K562 (cell line): ENCODE data around the gene EPHX1. TPM values are rescaled to one million over a fixed set of nuclear protein-coding genes. Genes with fewer than 3 reads are reported as not detected.

Experiments used
- ATAC-seq: fragments of 200-7000 bp; cut with Tn5 transposase; 3 replicates; pipeline ENCODE4 v1.9.1; 2020; ENCODE audit warnings: moderate library complexity
- BruUV-seq: library from RNA; stranded (reverse); fragments of 400-500 nt; replicated peaks from 2 replicates; lab custom pipeline; 2021; lab: Mats Ljungman, UMichigan
- CTCF ChIA-PET: fragments of 300-600 bp; formaldehyde crosslinking; extraction: SDS; loops from one replicate; lab custom pipeline; 2021; ENCODE audit warnings: low intra/inter-chr PET ratio; lab: Yijun Ruan, JAX
- POLR2A ChIA-PET: fragments of 300-600, 350-650 bp; sonication (Branson Sonifier 250); formaldehyde crosslinking; extraction: SDS; loops from one replicate; lab custom pipeline; 2021; ENCODE audit warnings: antibody characterized with exemption, inconsistent platforms; lab: Yijun Ruan, JAX
- DNase-seq, 4 experiments: peaks; one replicate each; pipeline versions ENCODE4 v3.0.0 to v3.0.0-alpha.2; 2011 to 2018; ENCODE audit warnings: low spot score in 3 of 4, mixed read lengths in 3 of 4; ENCODE audit errors: extremely low read depth in 1 of 4
- FAIRE-seq: peaks from 2 replicates; lab custom pipeline; 2011; peaks lifted over from hg19 to GRCh38; lab: Jason Lieb, UNC
- H2AFZ ChIP-seq: 2 replicates; pipeline ENCODE4 v1.6.0; 2011; ENCODE audit warnings: low read depth, low read length, control low read depth, inconsistent platforms
- H3K27ac ChIP-seq: fragments of 200-600 bp; 3 replicates; pipeline ENCODE4 v1.8.0; 2011; ENCODE audit warnings: low read depth, mild to moderate bottlenecking, control low read depth, inconsistent platforms, low read length, moderate library complexity, mixed read lengths; ENCODE audit errors: extremely low read depth
- H3K27me3 ChIP-seq, 2 experiments: fragments of 300-600 bp in 1 of 2; 2 replicates in 1 of 2; 3 replicates in 1 of 2; pipeline versions ENCODE4 v1.6.0 to v1.8.0; 2011; ENCODE audit warnings: inconsistent platforms in 2 of 2, low read length in 2 of 2, mild to moderate bottlenecking in 1 of 2, mixed read lengths in 1 of 2, moderate library complexity in 1 of 2; ENCODE audit not compliant: control insufficient read depth in 2 of 2, insufficient read depth in 2 of 2
- H3K36me3 ChIP-seq: fragments of 300-600 bp; 3 replicates; pipeline ENCODE4 v1.8.0; 2011; ENCODE audit warnings: mild to moderate bottlenecking, low read length, inconsistent platforms; ENCODE audit not compliant: control insufficient read depth, insufficient read depth
- H3K4me1 ChIP-seq, 2 experiments: fragments of 200-600 bp in 1 of 2; replicated peaks in 1 of 2; 2 replicates in 1 of 2; 3 replicates in 1 of 2; pipeline versions ENCODE4 v1.5.1 to v1.8.0; 2011; ENCODE audit warnings: inconsistent platforms in 2 of 2, low read length in 2 of 2, mild to moderate bottlenecking in 1 of 2, mixed read lengths in 1 of 2, moderate library complexity in 1 of 2; ENCODE audit not compliant: control insufficient read depth in 2 of 2, insufficient read depth in 2 of 2
- H3K4me2 ChIP-seq: 2 replicates; pipeline ENCODE4 v1.6.1; 2011; ENCODE audit warnings: low read length, control low read depth, inconsistent platforms, mixed read lengths; ENCODE audit not compliant: insufficient read depth
- H3K4me3 ChIP-seq: fragments of 200-600 bp; sonication (generic), shearing (Covaris generic); 2 replicates; pipeline ENCODE4 v1.5.1; 2016; ENCODE audit warnings: control low read depth, inconsistent platforms
- H3K79me2 ChIP-seq: fragments of 200-600 bp; 3 replicates; pipeline ENCODE4 v1.8.0; 2011; ENCODE audit warnings: low read length, inconsistent platforms; ENCODE audit not compliant: control insufficient read depth, insufficient read depth
- H3K9ac ChIP-seq, 2 experiments: 2 replicates each; pipeline versions ENCODE4 v1.6.0 to v1.6.1; 2011; ENCODE audit warnings: low read depth in 2 of 2, low read length in 2 of 2, control low read depth in 1 of 2, inconsistent platforms in 1 of 2, mild to moderate bottlenecking in 1 of 2, mixed read lengths in 1 of 2; ENCODE audit not compliant: insufficient read depth in 1 of 2
- H3K9me1 ChIP-seq: one replicate; pipeline ENCODE4 v1.6.0; 2011; ENCODE audit warnings: inconsistent platforms, mild to moderate bottlenecking, low read length, moderate library complexity; ENCODE audit not compliant: control insufficient read depth, insufficient read depth
- H3K9me3 ChIP-seq: replicated peaks from 2 replicates; pipeline ENCODE4 v1.5.1; 2011; ENCODE audit warnings: low read depth, low read length, inconsistent platforms; ENCODE audit not compliant: control insufficient read depth, insufficient read depth
- H4K20me1 ChIP-seq: replicated peaks from 2 replicates; pipeline ENCODE4 v1.6.1; 2011; ENCODE audit warnings: low read length, inconsistent platforms, mixed read lengths; ENCODE audit not compliant: control insufficient read depth, insufficient read depth
- C11orf30 ChIP-seq: fragments of 450-650 bp; IDR thresholded peaks from 2 replicates; pipeline ENCODE4 v1.6.1; 2016; ENCODE audit warnings: low read depth, mild to moderate bottlenecking
- EP400 ChIP-seq: fragments of 450-650 bp; IDR thresholded peaks from 2 replicates; pipeline ENCODE4 v1.6.1; 2017; ENCODE audit warnings: antibody characterized with exemption, mild to moderate bottlenecking, moderate library complexity
- FOXK1 ChIP-seq: sonication (generic); formaldehyde crosslinking; IDR thresholded peaks from 2 replicates; pipeline ENCODE4 v1.8.0; 2022; ENCODE audit warnings: missing genetic modification reagents, mild to moderate bottlenecking, borderline replicate concordance
- MECOM ChIP-seq: fragments of 250-450 bp; sonication (Bioruptor Pico); IDR thresholded peaks from 2 replicates; pipeline ENCODE4 v1.8.0; 2022; ENCODE audit warnings: inconsistent platforms
- MEIS2 ChIP-seq: fragments of 450-650 bp; IDR thresholded peaks from 2 replicates; pipeline ENCODE4 v1.6.1; 2014; ENCODE audit warnings: mild to moderate bottlenecking; ENCODE audit not compliant: partially characterized antibody
- RBFOX2 ChIP-seq: fragments of 200-400 bp; formaldehyde crosslinking; IDR thresholded peaks from 2 replicates; pipeline ENCODE4 v1.6.1; 2017; ENCODE audit warnings: low read depth, mild to moderate bottlenecking, low read length, moderate library complexity
- RFX1 ChIP-seq: fragments of 450-650 bp; IDR thresholded peaks from 2 replicates; pipeline ENCODE4 v1.6.1; 2016; ENCODE audit warnings: mild to moderate bottlenecking, moderate library complexity
- TRIM24 ChIP-seq, 2 experiments: fragments of 450-650 bp; IDR thresholded peaks; 2 replicates each; pipeline ENCODE4 v1.6.1; 2016
- ZNF165 ChIP-seq: fragments of 250-450 bp; sonication (Bioruptor Pico); IDR thresholded peaks from 2 replicates; pipeline ENCODE4 v1.4.0; 2020; ENCODE audit warnings: borderline replicate concordance
- ZNF316 ChIP-seq: fragments of 450-650 bp; IDR thresholded peaks from 2 replicates; pipeline ENCODE4 v1.6.1; 2016
- ZNF384 ChIP-seq: IDR thresholded peaks from 2 replicates; pipeline ENCODE4 v1.6.1; 2012; ENCODE audit warnings: low read depth, low read length, improper control_type of control experiment
- WGBS: fragments of 100-300 bp; shearing (Covaris generic); methylation state at CpG from one replicate; pipeline ENCODE4 v1.1.6; 2016; ENCODE audit warnings: low coverage, mixed read lengths; ENCODE audit not compliant: insufficient coverage; ENCODE audit errors: missing lambda C conversion rate; 5-methylcytosine and 5-hydroxymethylcytosine counted together
- in situ Hi-C: fragments of 300-500 bp; cut with MboI; formaldehyde crosslinking; loops from 4 replicates; pipeline ENCODE4 v1.15.0; 2018; ENCODE audit warnings: inconsistent platforms, mixed read lengths
- intact Hi-C: fragments of 100-400 bp; cut with micrococcal nuclease; formaldehyde crosslinking; loops from 2 replicates; pipeline ENCODE4 v1.14.2; 2022
- polyA plus RNA-seq, 8 experiments: library from polyadenylated mRNA; depleted of rRNA in 4 of 8; stranded (reverse) in 5 of 8; unstranded in 3 of 8; fragments of >200 nt; fragmentation: Nextera tagmentation in 2 of 8; fragmentation: Illumina TruSeq in 1 of 8; extraction: Ambion mirVana in 2 of 8; extraction: Trizol in 1 of 8; gene quantifications; 2 replicates each; pipeline versions ENCODE4 v1.2.1 to v1.2.3, GENCODE V29; 2011 to 2014; ENCODE audit warnings: inconsistent platforms in 1 of 8, missing spikeins in 1 of 8
- total RNA-seq, 7 experiments: library from RNA; depleted of rRNA in 6 of 7; stranded (reverse); fragments of >200 nt in 6 of 7; fragmentation: Illumina TruSeq in 2 of 7; extraction: Trizol in 2 of 7; gene quantifications; 2 replicates each; pipeline versions ENCODE4 v1.2.1 to v1.2.3, GENCODE V29; 2011 to 2021; ENCODE audit warnings: low replicate concordance in 1 of 7
- TF ChIP-seq, protein P1 (sequence below): sonication (generic); formaldehyde crosslinking; IDR thresholded peaks from 2 replicates; pipeline ENCODE4 v1.8.0; 2022; ENCODE audit warnings: mild to moderate bottlenecking, missing genetic modification reagents

Gene EPHX1
- total and polyA plus RNA-seq, 9 of the 15 experiments (the other 6 are each of a cell fraction or from before 2014, with no cell fraction given) = 0.21 to 27.0 (median 6.7) TPM

DNA sequence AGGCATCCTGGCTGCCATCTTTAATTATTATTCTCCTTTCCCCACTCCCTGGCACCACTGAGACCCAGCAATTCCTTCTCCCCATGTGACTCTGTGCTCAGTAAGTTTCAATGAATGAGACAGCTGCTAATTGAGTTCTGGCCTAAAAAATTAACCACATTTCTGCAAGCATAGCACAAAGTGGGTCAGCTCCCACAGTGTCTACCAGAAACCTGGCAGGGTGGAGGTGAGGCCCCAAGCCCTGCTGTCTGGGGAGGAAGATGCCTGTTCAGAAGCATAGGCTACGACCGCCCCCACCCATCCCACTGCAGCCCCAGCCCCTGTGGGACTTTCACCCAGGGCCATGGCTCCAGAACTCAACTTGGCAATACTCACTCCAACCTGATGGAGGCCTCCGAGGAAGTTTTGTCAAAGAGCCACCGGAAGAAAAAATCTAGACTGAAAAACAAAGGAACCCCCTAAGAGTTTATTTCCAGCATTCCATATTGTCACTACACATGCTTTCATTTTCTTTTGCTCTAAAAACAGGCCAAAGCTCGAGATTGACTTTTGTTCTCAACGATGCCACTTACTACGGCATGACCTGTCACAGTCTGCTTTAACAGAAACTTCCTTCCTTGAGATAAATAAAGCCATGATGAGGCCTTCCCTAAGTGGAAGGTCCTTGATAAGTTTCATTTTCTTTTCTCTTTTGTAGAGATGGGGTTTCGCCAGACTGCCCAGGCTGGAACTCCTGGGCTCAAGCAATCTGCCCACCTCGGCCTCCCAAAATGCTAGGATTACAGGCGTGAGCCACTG is 45.8 kb downstream of the EPHX1 start:
- Histone ChIP-seq H3K9ac (no peak overlapping the region), H2AFZ (no peak overlapping the region), H3K4me3 (no peak overlapping the region), H3K4me2 (no peak overlapping the region), H3K27me3 (no peaks in the 10 kb centered on the region), H4K20me1 (no peaks in the 10 kb centered on the region), H3K4me1 (no peaks in the 10 kb centered on the region), H3K9me1 (no peaks in the 10 kb centered on the region), H3K79me2 (no peaks in the 10 kb centered on the region), H3K27ac (no peak overlapping the region), H3K9me3 (no peaks in the 10 kb centered on the region), H3K36me3 (peaks cover 83% of the 10 kb centered on the region)
- FAIRE-seq (no peak), DNase-seq (peak in 2 of 4 experiments; percentile 46 to 47), ATAC-seq (peak; percentile 29; the same call in 2 of the 3 replicates)
- ChIA-PET POLR2A (interaction anchor here (0.5 to 0.7 kb wide), 2 partner anchors 21 to 31 kb away, joined by 3 to 4 read pairs; no protein-coding TSS in a partner anchor), CTCF (interaction anchor here (0.6 kb wide), 1 partner anchor 90 kb away, joined by 3 read pairs; no protein-coding TSS in a partner anchor)
- in situ Hi-C loops (no loop called here), intact Hi-C loops (no loop called here)
- WGBS = 90% methylated on average over 10 of the region's 10 CpGs
- TF ChIP-seq ZNF316 (peak; percentile 26; the same call in 1 of the 2 replicates), ZNF165 (CRISPR knock-in tag) (no peak)
- no TSS peak for BruUV-seq

DNA sequence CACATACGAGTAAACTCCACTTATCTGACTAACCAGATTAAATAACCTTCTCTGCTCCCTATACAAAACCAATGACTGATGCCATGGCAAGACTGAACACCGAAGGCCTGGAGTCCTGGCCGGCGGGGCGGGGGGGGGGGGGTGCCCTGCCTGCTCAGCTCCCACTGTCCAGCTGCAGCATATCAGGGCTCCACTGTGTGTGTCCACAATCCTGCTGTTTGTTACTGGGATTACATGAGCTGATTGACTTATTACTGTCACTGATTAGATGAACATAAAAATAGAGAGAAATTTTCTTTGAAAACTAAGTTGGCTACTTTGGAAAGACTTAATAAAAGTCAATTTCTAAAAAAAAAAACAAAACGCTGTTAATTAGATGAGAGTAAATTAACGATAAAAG is 47.3 kb downstream of the EPHX1 start:
- Histone ChIP-seq H3K4me3 (no peak overlapping the region), H3K9ac (no peak overlapping the region), H3K4me1 (no peaks in the 10 kb centered on the region), H4K20me1 (no peaks in the 10 kb centered on the region), H2AFZ (no peak overlapping the region), H3K9me3 (no peaks in the 10 kb centered on the region), H3K27ac (no peak overlapping the region), H3K27me3 (no peaks in the 10 kb centered on the region), H3K79me2 (no peaks in the 10 kb centered on the region), H3K36me3 (peaks cover 92% of the 10 kb centered on the region; the same call in 2 of the 3 replicates), H3K9me1 (no peaks in the 10 kb centered on the region), H3K4me2 (no peak overlapping the region)
- CTCF ChIA-PET = no interaction called here
- in situ Hi-C loops (no loop called here), intact Hi-C loops (no loop called here)
- ATAC-seq (no peak), DNase-seq (no peak), FAIRE-seq (no peak)
- POLR2A ChIA-PET = interaction anchor here (1.2 kb wide), 2 partner anchors 11 to 16 kb away, joined by 3 read pairs; no protein-coding TSS in a partner anchor
- 66% methylated on average over 5 of the region's 7 CpGs for WGBS
- no TSS peak for BruUV-seq
- TF ChIP-seq ZNF384 (no peak), EP400 (no peak), C11orf30 (no peak), RFX1 (no peak), MEIS2 (no peak), MECOM (CRISPR knock-in tag) (no peak), TRIM24 (IDR thresholded peaks at IDR 0.05) (no peak), FOXK1 (no peak), RBFOX2 (no peak)
- TF ChIP-seq, protein P1, sequence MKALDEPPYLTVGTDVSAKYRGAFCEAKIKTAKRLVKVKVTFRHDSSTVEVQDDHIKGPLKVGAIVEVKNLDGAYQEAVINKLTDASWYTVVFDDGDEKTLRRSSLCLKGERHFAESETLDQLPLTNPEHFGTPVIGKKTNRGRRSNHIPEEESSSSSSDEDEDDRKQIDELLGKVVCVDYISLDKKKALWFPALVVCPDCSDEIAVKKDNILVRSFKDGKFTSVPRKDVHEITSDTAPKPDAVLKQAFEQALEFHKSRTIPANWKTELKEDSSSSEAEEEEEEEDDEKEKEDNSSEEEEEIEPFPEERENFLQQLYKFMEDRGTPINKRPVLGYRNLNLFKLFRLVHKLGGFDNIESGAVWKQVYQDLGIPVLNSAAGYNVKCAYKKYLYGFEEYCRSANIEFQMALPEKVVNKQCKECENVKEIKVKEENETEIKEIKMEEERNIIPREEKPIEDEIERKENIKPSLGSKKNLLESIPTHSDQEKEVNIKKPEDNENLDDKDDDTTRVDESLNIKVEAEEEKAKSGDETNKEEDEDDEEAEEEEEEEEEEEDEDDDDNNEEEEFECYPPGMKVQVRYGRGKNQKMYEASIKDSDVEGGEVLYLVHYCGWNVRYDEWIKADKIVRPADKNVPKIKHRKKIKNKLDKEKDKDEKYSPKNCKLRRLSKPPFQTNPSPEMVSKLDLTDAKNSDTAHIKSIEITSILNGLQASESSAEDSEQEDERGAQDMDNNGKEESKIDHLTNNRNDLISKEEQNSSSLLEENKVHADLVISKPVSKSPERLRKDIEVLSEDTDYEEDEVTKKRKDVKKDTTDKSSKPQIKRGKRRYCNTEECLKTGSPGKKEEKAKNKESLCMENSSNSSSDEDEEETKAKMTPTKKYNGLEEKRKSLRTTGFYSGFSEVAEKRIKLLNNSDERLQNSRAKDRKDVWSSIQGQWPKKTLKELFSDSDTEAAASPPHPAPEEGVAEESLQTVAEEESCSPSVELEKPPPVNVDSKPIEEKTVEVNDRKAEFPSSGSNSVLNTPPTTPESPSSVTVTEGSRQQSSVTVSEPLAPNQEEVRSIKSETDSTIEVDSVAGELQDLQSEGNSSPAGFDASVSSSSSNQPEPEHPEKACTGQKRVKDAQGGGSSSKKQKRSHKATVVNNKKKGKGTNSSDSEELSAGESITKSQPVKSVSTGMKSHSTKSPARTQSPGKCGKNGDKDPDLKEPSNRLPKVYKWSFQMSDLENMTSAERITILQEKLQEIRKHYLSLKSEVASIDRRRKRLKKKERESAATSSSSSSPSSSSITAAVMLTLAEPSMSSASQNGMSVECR = no peak
